Ureter (tissue), 1 donor: ENCODE data around the gene CNR2. TPM values are rescaled to one million over a fixed set of nuclear protein-coding genes. Genes with fewer than 3 reads are reported as not detected.
"Not testable (repeated sequence)": the region's sequence is repeated elsewhere in the genome, so short reads cannot be mapped to it uniquely, and the experiment has no call there.

Experiments used
- DNase-seq: peaks from one replicate; pipeline ENCODE4 v3.0.0-alpha.2; 2020; ENCODE audit warnings: low spot score
- total RNA-seq: library from RNA; stranded (reverse); gene quantifications from one replicate; pipeline ENCODE4 v1.2.4, GENCODE V29; 2023
- donor health status: DM: yes; HTN: yes; CAD: no.

The CNR2 gene
- total RNA-seq, 1 donor from 2014 or later = not detected

- no peak for DNase-seq
Measured at GRCh38 chr1:23836037-23836436, 77.1 kb downstream of the CNR2 start.

- DNase-seq = not testable (repeated sequence)
Measured at GRCh38 chr1:23834156-23834555, 79.0 kb downstream of the CNR2 start.

- DNase-seq = no peak
Measured at GRCh38 chr1:23827717-23828116, 85.4 kb downstream of the CNR2 start.

- not testable (repeated sequence) for DNase-seq
Measured at GRCh38 chr1:23826590-23826989, 86.6 kb downstream of the CNR2 start.

- no peak for DNase-seq
Measured at GRCh38 chr1:23825762-23826522, 87.2 kb downstream of the CNR2 start.

GRCh38 chr1:23825076-23825761 lies 87.9 kb downstream of the CNR2 start, which contains the start of gene HMGCL:
Gene HMGCL (minus strand): TSS chr1:23825429. CDS start chr1:23825415, 14 bp downstream.
- DNase-seq = peak; percentile 92

- no peak for DNase-seq
Measured at GRCh38 chr1:23824711-23825075, 88.5 kb downstream of the CNR2 start.

- no peak for DNase-seq
Measured at GRCh38 chr1:23823767-23824166, 89.4 kb downstream of the CNR2 start.

Other genes starting within 250 kb of the CNR2 start
- gene RPL11, start 221.6 kb downstream of the CNR2 start, total RNA-seq = 1,350 TPM
- gene ELOA, start 169.9 kb downstream of the CNR2 start, total RNA-seq = 45.6 TPM
- gene PITHD1, start 134.9 kb downstream of the CNR2 start, total RNA-seq = 44.1 TPM
- gene LYPLA2, start 122.2 kb downstream of the CNR2 start, total RNA-seq = 68.6 TPM
- 77.2 TPM for gene GALE, start 112.6 kb downstream of the CNR2 start, total RNA-seq
- gene HMGCL, start 87.9 kb downstream of the CNR2 start, total RNA-seq = 54.1 TPM
- gene FUCA1, start 45.1 kb downstream of the CNR2 start, total RNA-seq = 72.3 TPM
- 101 TPM for gene PNRC2, start 46.5 kb upstream of the CNR2 start, total RNA-seq
- gene SRSF10, start 67.0 kb upstream of the CNR2 start, total RNA-seq = 126 TPM
- 0.65 TPM for gene MYOM3, start 198.8 kb upstream of the CNR2 start, total RNA-seq
- gene IL22RA1, start 229.8 kb upstream of the CNR2 start, total RNA-seq = 0.21 TPM